ENCODE data around the gene INPP5D.

Gene INPP5D

GRCh38 chr2:233221378-233222063 lies 161.4 kb downstream of the INPP5D start:
- no peak for DNase-seq

GRCh38 chr2:233223059-233223894 lies 163.1 kb downstream of the INPP5D start:
- no peak for DNase-seq

- DNase-seq, result no peak
Observed at GRCh38 chr2:233225230-233226068, 165.3 kb downstream of the INPP5D start.

GRCh38 chr2:233226511-233227031 lies 166.4 kb downstream of the INPP5D start:
- no peak for DNase-seq

- no peak for DNase-seq
Observed at GRCh38 chr2:233227346-233227978, 167.3 kb downstream of the INPP5D start.

- no peak for DNase-seq
Observed at GRCh38 chr2:233228376-233228775, 168.2 kb downstream of the INPP5D start.

- DNase-seq, result no peak
Observed at GRCh38 chr2:233233618-233234230, 173.6 kb downstream of the INPP5D start.

- peak; percentile 41 for DNase-seq
Observed at GRCh38 chr2:233234264-233234663, 174.1 kb downstream of the INPP5D start.

GRCh38 chr2:233234996-233235395 lies 174.9 kb downstream of the INPP5D start:
- DNase-seq, result no peak

GRCh38 chr2:233235977-233236376 lies 175.8 kb downstream of the INPP5D start:
- no peak for DNase-seq

- DNase-seq, result no peak
Observed at GRCh38 chr2:233236820-233237589, 176.9 kb downstream of the INPP5D start.

- DNase-seq, result no peak
Observed at GRCh38 chr2:233240897-233241296, 180.8 kb downstream of the INPP5D start.

GRCh38 chr2:233241803-233242202 lies 181.7 kb downstream of the INPP5D start:
- DNase-seq, result no peak

- no peak for DNase-seq
Observed at GRCh38 chr2:233242231-233242927, 182.2 kb downstream of the INPP5D start.

- DNase-seq, result no peak
Observed at GRCh38 chr2:233243348-233243747, 183.2 kb downstream of the INPP5D start.

- no peak for DNase-seq
Observed at GRCh38 chr2:233244818-233245217, 184.7 kb downstream of the INPP5D start.

- DNase-seq, result no peak
Observed at GRCh38 chr2:233245406-233245805, 185.3 kb downstream of the INPP5D start.

- DNase-seq, result no peak
Observed at GRCh38 chr2:233247116-233247515, 187.0 kb downstream of the INPP5D start.

GRCh38 chr2:233247744-233248143 lies 187.6 kb downstream of the INPP5D start:
- peak; percentile 79 for DNase-seq

- DNase-seq, result no peak
Observed at GRCh38 chr2:233248999-233249398, 188.9 kb downstream of the INPP5D start.

- no peak for DNase-seq
Observed at GRCh38 chr2:233250568-233250967, 190.4 kb downstream of the INPP5D start.
